Effector CD8-positive, alpha-beta T cell (primary cell): ENCODE results near the gene RPTOR.
A peak's percentile ranks its signal among the peaks of the same experiment; 100 is the strongest.
"Not testable (repeated sequence)": the region's sequence is repeated elsewhere in the genome, so short reads cannot be mapped to it uniquely, and the experiment has no call there.

ENCODE experiments used
- DNase-seq: peaks from one replicate; lab custom pipeline; 2025; lab: John Stamatoyannopoulos, UW
- total RNA-seq, 4 experiments: gene quantifications; one replicate each; lab custom pipeline; 2026; lab: John Stamatoyannopoulos, UW

RPTOR gene
- total RNA-seq, result 83.5 to 173 (median 102) reads per million in 4 experiments

GRCh38 chr17:80544655-80545498, at the start of gene RPTOR:
Gene RPTOR (plus strand): TSS chr17:80544838. CDS start chr17:80545630, 792 bp downstream.
- DNase-seq, result peak; percentile 82

GRCh38 chr17:80497726-80498241, 46.9 kb upstream of the RPTOR start:
- no peak for DNase-seq

- no peak for DNase-seq
Measured at GRCh38 chr17:80498242-80498919, 46.3 kb upstream of the RPTOR start.

- no peak for DNase-seq
Measured at GRCh38 chr17:80498920-80499410, 45.7 kb upstream of the RPTOR start.

- DNase-seq, result no peak
Measured at GRCh38 chr17:80499560-80499959, 45.1 kb upstream of the RPTOR start.

GRCh38 chr17:80499961-80500665, 44.5 kb upstream of the RPTOR start:
- DNase-seq, result no peak

- no peak for DNase-seq
Measured at GRCh38 chr17:80501741-80502577, 42.7 kb upstream of the RPTOR start.

- DNase-seq, result no peak
Measured at GRCh38 chr17:80502578-80502877, 42.1 kb upstream of the RPTOR start.

- no peak for DNase-seq
Measured at GRCh38 chr17:80503031-80503430, 41.6 kb upstream of the RPTOR start.

- DNase-seq, result no peak
Measured at GRCh38 chr17:80503921-80504320, 40.7 kb upstream of the RPTOR start.

- DNase-seq, result no peak
Measured at GRCh38 chr17:80504686-80505413, 39.8 kb upstream of the RPTOR start.

GRCh38 chr17:80507177-80507576, 37.5 kb upstream of the RPTOR start:
- not testable (repeated sequence) for DNase-seq

GRCh38 chr17:80507965-80508364, 36.7 kb upstream of the RPTOR start:
- DNase-seq, result no peak

- no peak for DNase-seq
Measured at GRCh38 chr17:80509311-80509710, 35.3 kb upstream of the RPTOR start.

GRCh38 chr17:80510132-80510531, 34.5 kb upstream of the RPTOR start:
- no peak for DNase-seq

- DNase-seq, result no peak
Measured at GRCh38 chr17:80510772-80511171, 33.9 kb upstream of the RPTOR start.

- DNase-seq, result no peak
Measured at GRCh38 chr17:80511222-80512180, 33.1 kb upstream of the RPTOR start.

GRCh38 chr17:80512233-80512632, 32.4 kb upstream of the RPTOR start:
- no peak for DNase-seq

- DNase-seq, result no peak
Measured at GRCh38 chr17:80513201-80513600, 31.4 kb upstream of the RPTOR start.
